Fibroblast of lung (primary cell): ENCODE data around the gene GRIK4.

Experiments
- EZH2 ChIP-seq: IDR thresholded peaks from 2 replicates; pipeline ENCODE4 v1.5.1; 2012; ENCODE audit warnings: low read length, control low read depth, mild to moderate bottlenecking; ENCODE audit errors: missing control alignments
- TF ChIP-seq, protein P1 (sequence below), 2 donors: IDR thresholded peaks in 1 of 2; conservative IDR thresholded peaks in 1 of 2; 1 replicate in 1 of 2; 2 replicates in 1 of 2; pipeline ENCODE4 v1.5.1; 2011 to 2012; ENCODE audit warnings: low read length in 2 of 2, control low read depth in 1 of 2, inconsistent platforms in 1 of 2, low read depth in 1 of 2, mild to moderate bottlenecking in 1 of 2

DNA sequence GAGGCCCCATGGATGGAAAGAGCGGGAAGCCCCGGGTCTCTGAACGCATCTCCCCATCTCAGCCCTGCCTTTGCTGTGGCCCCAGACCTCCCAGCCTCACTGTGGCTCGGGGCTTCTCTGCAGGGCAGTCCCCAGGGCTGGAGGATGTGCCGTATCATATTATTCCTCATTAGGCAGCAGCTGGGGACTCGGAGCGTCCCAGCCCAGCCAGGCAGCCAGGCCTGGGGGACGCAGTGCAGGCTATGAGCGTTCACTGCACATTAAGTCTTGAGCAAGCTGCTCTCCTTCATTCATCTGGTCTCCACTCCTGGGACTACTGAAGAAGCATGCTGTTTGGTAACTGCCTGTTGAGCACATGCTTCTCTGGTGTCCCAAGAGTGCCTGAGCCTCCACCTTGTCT is 285.6 kb downstream of the GRIK4 start:
- TF ChIP-seq, protein P1, sequence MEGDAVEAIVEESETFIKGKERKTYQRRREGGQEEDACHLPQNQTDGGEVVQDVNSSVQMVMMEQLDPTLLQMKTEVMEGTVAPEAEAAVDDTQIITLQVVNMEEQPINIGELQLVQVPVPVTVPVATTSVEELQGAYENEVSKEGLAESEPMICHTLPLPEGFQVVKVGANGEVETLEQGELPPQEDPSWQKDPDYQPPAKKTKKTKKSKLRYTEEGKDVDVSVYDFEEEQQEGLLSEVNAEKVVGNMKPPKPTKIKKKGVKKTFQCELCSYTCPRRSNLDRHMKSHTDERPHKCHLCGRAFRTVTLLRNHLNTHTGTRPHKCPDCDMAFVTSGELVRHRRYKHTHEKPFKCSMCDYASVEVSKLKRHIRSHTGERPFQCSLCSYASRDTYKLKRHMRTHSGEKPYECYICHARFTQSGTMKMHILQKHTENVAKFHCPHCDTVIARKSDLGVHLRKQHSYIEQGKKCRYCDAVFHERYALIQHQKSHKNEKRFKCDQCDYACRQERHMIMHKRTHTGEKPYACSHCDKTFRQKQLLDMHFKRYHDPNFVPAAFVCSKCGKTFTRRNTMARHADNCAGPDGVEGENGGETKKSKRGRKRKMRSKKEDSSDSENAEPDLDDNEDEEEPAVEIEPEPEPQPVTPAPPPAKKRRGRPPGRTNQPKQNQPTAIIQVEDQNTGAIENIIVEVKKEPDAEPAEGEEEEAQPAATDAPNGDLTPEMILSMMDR (conservative IDR thresholded peaks at IDR 0.05 in 1 of 2, IDR thresholded peaks at IDR 0.05 in 1 of 2; ENCODE audit: low read depth in 1 of 2, low read length in 2 of 2): no peak
- no peak for TF ChIP-seq EZH2
